AG10803 (cell line): ENCODE data around the gene CMSS1.
A peak's percentile ranks its signal among the peaks of the same experiment; 100 is the strongest.

ENCODE experiments used
- DNase-seq: peaks from one replicate; pipeline ENCODE4 v3.0.0; 2010; ENCODE audit warnings: low read depth
- H3K4me3 ChIP-seq: 2 replicates; pipeline ENCODE4 v1.5.1; 2011; ENCODE audit warnings: mild to moderate bottlenecking, low read length, control low read depth
- CTCF ChIP-seq: conservative IDR thresholded peaks from 2 replicates; pipeline ENCODE4 v1.5.1; 2011; ENCODE audit warnings: mild to moderate bottlenecking, low read length, control low read depth, inconsistent platforms

The CMSS1 gene

GRCh38 chr3:99859825-99860224, 42.2 kb downstream of the CMSS1 start:
- no peak for TF ChIP-seq CTCF
- H3K4me3 ChIP-seq, result no peak overlapping the region
- peak; percentile 98 for DNase-seq

- TF ChIP-seq CTCF, result no peak
- no peak for DNase-seq
These were observed 43.6 kb downstream of the CMSS1 start for GRCh38 chr3:99861216-99861615.

GRCh38 chr3:99862208-99862607, 44.5 kb downstream of the CMSS1 start:
- TF ChIP-seq CTCF, result no peak
- peak; percentile 72 for DNase-seq
- no peak overlapping the region for H3K4me3 ChIP-seq

More at GRCh38 chr3:99861216-99861615, 43.6 kb downstream of the CMSS1 start:
- H3K4me3 ChIP-seq, result no peak overlapping the region

- no peak overlapping the region for H3K4me3 ChIP-seq
- TF ChIP-seq CTCF, result no peak
- no peak for DNase-seq
These were observed 45.3 kb downstream of the CMSS1 start for GRCh38 chr3:99863002-99863401.

GRCh38 chr3:99863588-99863987, 45.9 kb downstream of the CMSS1 start:
- TF ChIP-seq CTCF, result no peak
- no peak for DNase-seq
- no peak overlapping the region for H3K4me3 ChIP-seq

GRCh38 chr3:99864289-99864688, 46.6 kb downstream of the CMSS1 start:
- no peak for TF ChIP-seq CTCF
- no peak overlapping the region for H3K4me3 ChIP-seq
- no peak for DNase-seq

- H3K4me3 ChIP-seq, result no peak overlapping the region
- DNase-seq, result no peak
- TF ChIP-seq CTCF, result no peak
These were observed 47.7 kb downstream of the CMSS1 start for GRCh38 chr3:99865321-99865720.
